Nephron (organoid): ENCODE results near the gene CDO1.

Experiments
- H3K27ac Mint-ChIP-seq, 3 experiments: 2 replicates each; pipeline ENCODE4 v1.8.0; 2020; ENCODE audit warnings: mixed read lengths in 3 of 3, mild to moderate bottlenecking in 2 of 3, moderate library complexity in 1 of 3
- H3K27me3 Mint-ChIP-seq: 2 replicates; pipeline ENCODE4 v1.8.0; 2021; ENCODE audit warnings: low read depth, mild to moderate bottlenecking, moderate library complexity, mixed read lengths
- H3K36me3 Mint-ChIP-seq: 2 replicates; pipeline ENCODE4 v1.8.0; 2020; ENCODE audit warnings: low read depth, mixed read lengths
- H3K4me1 Mint-ChIP-seq: 2 replicates; pipeline ENCODE4 v1.8.0; 2020; ENCODE audit warnings: mixed read lengths
- H3K4me3 Mint-ChIP-seq, 3 experiments: 2 replicates each; pipeline ENCODE4 v1.8.0; 2020; ENCODE audit warnings: mild to moderate bottlenecking in 3 of 3, mixed read lengths in 3 of 3, moderate library complexity in 2 of 3
- H3K9me3 Mint-ChIP-seq: 2 replicates; pipeline ENCODE4 v1.8.0; 2020; ENCODE audit warnings: mixed read lengths
- CTCF ChIP-seq, 3 experiments: fragments of 200-600 bp; sonication (generic); IDR thresholded peaks; one replicate each; pipeline ENCODE4 v1.5.0; 2021; ENCODE audit warnings: antibody characterized with exemption in 3 of 3; ENCODE audit not compliant: unreplicated experiment in 3 of 3

Gene CDO1

GRCh38 chr5:115855959-115856358 lies 39.5 kb upstream of the CDO1 start:
- TF ChIP-seq CTCF (IDR thresholded peaks at IDR 0.05; ENCODE audit: unreplicated experiment in 3 of 3) = no peak
- Mint-ChIP-seq H3K36me3 (peaks cover 19% of the 10 kb centered on the region), H3K27ac (peak overlapping the region in 1 of 3 experiments; percentile 10), H3K27me3 (no peaks in the 10 kb centered on the region), H3K4me1 (peaks cover 29% of the 10 kb centered on the region), H3K4me3 (no peak overlapping the region), H3K9me3 (peaks cover 12% of the 10 kb centered on the region)

DNA sequence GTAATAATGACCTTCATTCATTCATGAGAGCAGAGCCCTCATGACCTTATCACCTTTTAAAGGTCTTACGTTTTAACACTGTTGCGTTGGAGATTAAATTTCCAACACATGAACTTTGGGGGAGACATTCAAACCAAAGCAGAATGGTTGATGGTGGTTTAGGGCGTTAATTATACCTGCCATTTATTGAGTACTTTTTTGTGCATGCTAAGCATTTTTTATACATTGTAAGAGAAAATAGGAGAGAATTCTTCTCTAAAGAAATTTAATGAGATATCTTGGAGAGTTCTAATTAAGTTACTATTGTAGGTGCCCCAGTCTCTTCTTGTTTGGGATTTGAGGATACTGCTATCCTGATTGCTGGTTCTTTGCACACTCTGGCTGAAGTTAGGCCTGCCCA lies 37.7 kb upstream of the CDO1 start:
- Mint-ChIP-seq H3K36me3 (peaks cover 17% of the 10 kb centered on the region), H3K4me3 (no peak overlapping the region), H3K9me3 (peaks cover 10% of the 10 kb centered on the region), H3K27ac (no peak overlapping the region), H3K27me3 (no peaks in the 10 kb centered on the region), H3K4me1 (peaks cover 35% of the 10 kb centered on the region)
- no peak for TF ChIP-seq CTCF (IDR thresholded peaks at IDR 0.05; ENCODE audit: unreplicated experiment in 3 of 3)

DNA sequence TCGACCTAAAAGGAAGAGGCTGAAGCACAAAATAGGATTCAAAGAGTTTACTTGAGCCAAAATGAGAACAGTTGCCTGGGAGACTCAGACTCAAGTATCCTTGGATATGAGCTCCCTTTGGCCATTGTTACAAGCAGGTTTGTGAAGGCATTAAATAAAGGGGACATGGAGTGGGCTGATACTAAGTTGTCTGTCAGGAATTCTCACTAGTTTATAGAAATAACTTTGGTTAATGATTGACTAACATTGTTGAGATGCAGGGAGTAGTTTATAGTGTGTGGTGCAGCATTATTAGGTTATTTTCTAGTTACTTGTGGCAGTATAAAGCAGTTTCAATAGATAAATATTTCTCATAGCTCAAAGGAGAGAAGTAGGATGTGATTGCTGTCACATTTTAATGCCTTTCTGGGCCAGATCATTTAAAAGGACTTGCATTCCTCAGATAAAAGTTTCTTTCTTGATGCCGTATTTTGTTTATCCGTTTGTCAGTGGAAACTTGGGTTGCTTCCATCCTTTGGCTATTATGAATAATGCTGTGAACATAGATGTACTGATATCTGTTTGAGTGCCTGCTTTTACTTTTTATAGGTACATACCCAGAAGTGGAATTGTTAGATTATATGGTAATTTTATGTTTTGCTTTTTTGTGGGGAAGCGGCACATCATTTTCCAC lies 34.4 kb upstream of the CDO1 start:
- no peak for TF ChIP-seq CTCF (IDR thresholded peaks at IDR 0.05; ENCODE audit: unreplicated experiment in 3 of 3)
- peak overlapping the region in 1 of 3 experiments; percentile 1 for H3K4me3 Mint-ChIP-seq
- H3K36me3 Mint-ChIP-seq = peaks cover 17% of the 10 kb centered on the region
- peaks cover 10% of the 10 kb centered on the region for H3K9me3 Mint-ChIP-seq
- no peaks in the 10 kb centered on the region for H3K27me3 Mint-ChIP-seq
- peaks cover 19% of the 10 kb centered on the region for H3K4me1 Mint-ChIP-seq
- peak overlapping the region; percentile 31 to 68 (median 40) for H3K27ac Mint-ChIP-seq

GRCh38 chr5:115849258-115849798 lies 32.9 kb upstream of the CDO1 start:
- H3K27me3 Mint-ChIP-seq = no peaks in the 10 kb centered on the region
- H3K27ac Mint-ChIP-seq = peak overlapping the region in 1 of 3 experiments; percentile 66
- TF ChIP-seq CTCF (IDR thresholded peaks at IDR 0.05; ENCODE audit: unreplicated experiment in 3 of 3) = no peak
- H3K9me3 Mint-ChIP-seq = peaks cover 10% of the 10 kb centered on the region
- peaks cover 12% of the 10 kb centered on the region for H3K36me3 Mint-ChIP-seq
- H3K4me3 Mint-ChIP-seq = no peak overlapping the region
- H3K4me1 Mint-ChIP-seq = peaks cover 26% of the 10 kb centered on the region

GRCh38 chr5:115847290-115847689 lies 30.8 kb upstream of the CDO1 start:
- H3K9me3 Mint-ChIP-seq = no peaks in the 10 kb centered on the region
- H3K4me1 Mint-ChIP-seq = peaks cover 45% of the 10 kb centered on the region
- H3K4me3 Mint-ChIP-seq = no peak overlapping the region
- H3K27ac Mint-ChIP-seq = no peak overlapping the region
- TF ChIP-seq CTCF (IDR thresholded peaks at IDR 0.05; ENCODE audit: unreplicated experiment in 3 of 3) = no peak
- no peaks in the 10 kb centered on the region for H3K27me3 Mint-ChIP-seq
- H3K36me3 Mint-ChIP-seq = no peaks in the 10 kb centered on the region

DNA sequence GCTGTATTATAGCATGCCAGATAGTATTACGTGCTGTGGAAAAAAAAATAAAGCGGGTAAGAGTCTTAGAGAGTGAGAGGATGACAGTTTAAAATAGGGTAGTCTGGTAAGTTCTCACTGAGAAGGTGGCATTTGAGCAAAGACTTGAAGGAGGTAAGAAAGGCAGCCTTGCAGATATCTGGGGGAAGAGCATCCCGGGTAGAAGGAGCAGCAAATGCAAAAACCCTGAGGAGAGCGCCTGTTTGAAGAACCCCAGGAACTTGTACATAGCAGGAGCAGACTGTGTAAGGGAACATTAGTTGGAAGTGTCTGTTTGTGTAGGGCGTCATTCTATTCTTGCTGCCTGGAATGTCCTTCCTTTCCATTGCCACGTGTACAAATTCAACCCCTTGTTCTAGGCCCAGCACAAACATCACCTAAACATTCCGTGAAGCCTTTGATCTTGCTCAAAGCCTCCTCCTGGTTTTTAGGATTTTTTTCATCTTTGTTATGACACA lies 27.9 kb upstream of the CDO1 start:
- peaks cover 51% of the 10 kb centered on the region for H3K4me1 Mint-ChIP-seq
- peak overlapping the region; percentile 98 to 100 (median 99) for H3K4me3 Mint-ChIP-seq
- H3K9me3 Mint-ChIP-seq = no peaks in the 10 kb centered on the region
- no peaks in the 10 kb centered on the region for H3K27me3 Mint-ChIP-seq
- TF ChIP-seq CTCF (IDR thresholded peaks at IDR 0.05; ENCODE audit: unreplicated experiment in 3 of 3) = no peak
- peak overlapping the region in 2 of 3 experiments; percentile 51 to 87 for H3K27ac Mint-ChIP-seq
- H3K36me3 Mint-ChIP-seq = no peaks in the 10 kb centered on the region
